Heart left ventricle (tissue), 16 donors: ENCODE data around the gene CNTNAP4. TPM values are rescaled to one million over a fixed set of nuclear protein-coding genes. Genes with fewer than 3 reads are reported as not detected.

Source experiments
- ATAC-seq, 4 donors: fragments of 200-7000 bp; cut with Tn5 transposase; one replicate each; pipeline ENCODE4 v1.9.1; 2020 to 2022; ENCODE audit warnings: moderate library complexity in 4 of 4, mild to moderate bottlenecking in 3 of 4, moderate number of reproducible peaks in 1 of 4
- DNase-seq, 5 donors: peaks; one replicate each; pipeline ENCODE4 v3.0.0-alpha.2; 2020
- H3K27ac ChIP-seq, 12 donors: fragments of 200-600 bp; sonication (generic) in 4 of 12; one replicate each; pipeline versions ENCODE4 v1.5.0 to v1.8.0; 2016 to 2022; ENCODE audit warnings: mild to moderate bottlenecking in 2 of 12
- H3K27me3 ChIP-seq, 9 donors: fragments of 200-600 bp; sonication (generic) in 2 of 9; one replicate each; pipeline versions ENCODE4 v1.5.1 to v1.8.0; 2016 to 2022; ENCODE audit warnings: mild to moderate bottlenecking in 3 of 9
- H3K36me3 ChIP-seq, 9 donors: fragments of 200-600 bp; sonication (generic) in 2 of 9; one replicate each; pipeline versions ENCODE4 v1.5.0 to v1.8.0; 2018 to 2022; ENCODE audit warnings: mild to moderate bottlenecking in 2 of 9
- H3K4me1 ChIP-seq, 12 donors: fragments of 200-600 bp; sonication (generic) in 4 of 12; one replicate each; pipeline versions ENCODE4 v1.5.0 to v1.8.0; 2016 to 2022; ENCODE audit warnings: mild to moderate bottlenecking in 3 of 12
- H3K4me3 ChIP-seq, 12 donors: fragments of 200-600 bp; sonication (generic) in 4 of 12; one replicate each; pipeline versions ENCODE4 v1.5.0 to v1.8.0; 2017 to 2022; ENCODE audit warnings: mild to moderate bottlenecking in 9 of 12, moderate library complexity in 4 of 12
- H3K9me3 ChIP-seq, 12 donors: fragments of 200-600 bp; sonication (generic) in 4 of 12; one replicate each; pipeline versions ENCODE4 v1.5.0 to v1.8.0; 2016 to 2022; ENCODE audit warnings: mild to moderate bottlenecking in 1 of 12
- CTCF ChIP-seq, 12 donors: fragments of 200-600 bp; sonication (generic) in 4 of 12; IDR thresholded peaks; one replicate each; pipeline versions ENCODE4 v1.5.0 to v1.8.0; 2018 to 2022; ENCODE audit warnings: antibody characterized with exemption in 12 of 12, mild to moderate bottlenecking in 5 of 12
- POLR2A ChIP-seq, 2 donors: fragments of 450-650 bp; IDR thresholded peaks; one replicate each; pipeline ENCODE4 v1.6.1; 2017; ENCODE audit warnings: antibody characterized with exemption in 2 of 2, mild to moderate bottlenecking in 2 of 2, moderate library complexity in 2 of 2
- WGBS, 4 donors: extraction: QIAGEN DNeasy Blood & Tissue Kit in 2 of 4; methylation state at CpG; one replicate each; pipeline versions ENCODE4 v1.1.5 to v1.1.7; 2013 to 2018; 5-methylcytosine and 5-hydroxymethylcytosine counted together
- intact Hi-C, 10 donors: fragments of 100-400 bp; cut with DNase I; formaldehyde crosslinking; loops; one replicate each; pipeline versions ENCODE4 v1.11.1 to v1.14.2; 2022
- polyA plus RNA-seq, 2 donors: library from polyadenylated mRNA; stranded (reverse); fragments of 200-250 nt; gene quantifications; one replicate each; pipeline ENCODE4 v1.2.3, GENCODE V29; 2013
- total RNA-seq, 9 donors: library from RNA; depleted of rRNA in 2 of 9; stranded (reverse); fragments of >200 nt in 2 of 9; fragmentation: NEBNext Ultra II Directional in 3 of 9; extraction: Animal tissue kit (Norgen Biotek cat#: 25700) in 3 of 9; gene quantifications; one replicate each; pipeline versions ENCODE4 v1.1.0 to v1.2.4, GENCODE V29; 2016 to 2023
- donor health status: ischemic (EF 13 %, LVEDD 7.1; RV severe dilation, severe dysfunction).
- donor health status: healthy with polysubstance abuse.
- donor health status: DM: no; HTN: yes; CAD: no.
- donor health status: DM: no; HTN: no; CAD: no.
- donor health status: ischemic (EF 25% LVEDD 6.9; RV normal size, moderate dysfunction).
- donor health status: ischemic (EF 25% LVEDD 5.7; RV mildly dilated, moderate dysfunction).
- donor health status: healthy.
- donor health status: DM: yes; HTN: yes; CAD: no.
- donor health status: ischemic (EF 35%, LVEDD 5.7; RV mildly dilated, moderate dysfunction).
- donor health status: nonischemic (EF 11% LVEDD 7.7; RV severe dilation, severe dysfunction).
- donor health status: DM: yes; HTN: yes; CAD: no.
- donor health status: PGD.
- donor health status: ischemic (EF 29% LVEDD 5.4; RV normal size, mild dysfunction).
- donor health status: nonischemic (EF 23%, LVEDD 6.1; RV moderate dilation, normal function).

The CNTNAP4 gene
- total and polyA plus RNA-seq, 11 donors = not detected

- Histone ChIP-seq H3K4me3 (no peak overlapping the region), H3K4me1 (no peaks in the 10 kb centered on the region), H3K27ac (no peak overlapping the region), H3K36me3 (no peaks in the 10 kb centered on the region), H3K27me3 (no peaks in the 10 kb centered on the region), H3K9me3 (peaks cover 0 to 11% (median 0%) of the 10 kb centered on the region in 12 donors)
- DNase-seq = no peak
- no peak for TF ChIP-seq CTCF (IDR thresholded peaks at IDR 0.05)
- no peak for TF ChIP-seq POLR2A (IDR thresholded peaks at IDR 0.05)
- intact Hi-C loops = no loop called here
- no peak for ATAC-seq
- 58 to 68% (median 64%) methylated on average over 1 of the region's 1 CpG for WGBS, 4 donors
Measured at GRCh38 chr16:76409706-76410105, 132.5 kb downstream of the CNTNAP4 start.

- Histone ChIP-seq H3K36me3 (no peaks in the 10 kb centered on the region), H3K9me3 (peaks cover 0 to 5% (median 0%) of the 10 kb centered on the region in 12 donors), H3K4me3 (no peak overlapping the region), H3K27ac (no peak overlapping the region), H3K4me1 (no peaks in the 10 kb centered on the region), H3K27me3 (no peaks in the 10 kb centered on the region)
- WGBS, 4 donors = 67 to 81% (median 73%) methylated on average over 2 of the region's 2 CpGs
- intact Hi-C loops = no loop called here
- ATAC-seq (no peak), DNase-seq (no peak)
- TF ChIP-seq POLR2A (IDR thresholded peaks at IDR 0.05) (no peak), CTCF (IDR thresholded peaks at IDR 0.05) (no peak)
Measured at GRCh38 chr16:76421571-76421970, 144.4 kb downstream of the CNTNAP4 start.

- DNase-seq = no peak
- 83 to 86% (median 85%) methylated on average over 5 of the region's 5 CpGs for WGBS, 4 donors
- no peaks in the 10 kb centered on the region for H3K9me3 ChIP-seq
- TF ChIP-seq POLR2A (IDR thresholded peaks at IDR 0.05) (no peak), CTCF (IDR thresholded peaks at IDR 0.05) (no peak)
- H3K27ac ChIP-seq = no peak overlapping the region
- no peak overlapping the region for H3K4me3 ChIP-seq
- ATAC-seq = no peak
- H3K27me3 ChIP-seq = no peaks in the 10 kb centered on the region
- intact Hi-C loops = no loop called here
- no peaks in the 10 kb centered on the region for H3K36me3 ChIP-seq
- H3K4me1 ChIP-seq = no peaks in the 10 kb centered on the region
Measured at GRCh38 chr16:76428858-76429257, 151.7 kb downstream of the CNTNAP4 start.

GRCh38 chr16:76441391-76441790, 164.2 kb downstream of the CNTNAP4 start:
- Histone ChIP-seq H3K27ac (no peak overlapping the region), H3K27me3 (no peaks in the 10 kb centered on the region), H3K36me3 (no peaks in the 10 kb centered on the region), H3K4me3 (no peak overlapping the region), H3K4me1 (no peaks in the 10 kb centered on the region), H3K9me3 (no peaks in the 10 kb centered on the region)
- 70 to 87% (median 81%) methylated on average over 3 of the region's 3 CpGs for WGBS, 4 donors
- no peak for TF ChIP-seq POLR2A (IDR thresholded peaks at IDR 0.05)
- TF ChIP-seq CTCF (IDR thresholded peaks at IDR 0.05) = no peak
- DNase-seq (no peak), ATAC-seq (no peak)
- intact Hi-C loops = no loop called here
